ENCODE data around the gene HCFC2.

- no peak for TF ChIP-seq YY1 (IDR thresholded peaks at IDR 0.05; ENCODE audit: low read depth)
- no peak for TF ChIP-seq ZBTB7A (IDR thresholded peaks at IDR 0.05; ENCODE audit: low read depth)
- TF ChIP-seq CEBPB (IDR thresholded peaks at IDR 0.05), result no peak
- TF ChIP-seq TEAD4 (IDR thresholded peaks at IDR 0.05), result no peak
- TF ChIP-seq TAF1 (IDR thresholded peaks at IDR 0.05; ENCODE audit: low read depth), result no peak
- TF ChIP-seq MAX (IDR thresholded peaks at IDR 0.05), result no peak
- no peak for TF ChIP-seq USF1 (IDR thresholded peaks at IDR 0.05)
- TF ChIP-seq FOXM1 (IDR thresholded peaks at IDR 0.05; ENCODE audit: borderline replicate concordance, low read depth), result no peak
- no peak for TF ChIP-seq RAD21 (IDR thresholded peaks at IDR 0.05; ENCODE audit: low read depth)
Measured at GRCh38 chr12:104063712-104064030, 660 bp upstream of the HCFC2 start.
